HEK293 (cell line): ENCODE results near the gene SGCG.

Source experiments
- EGR2 ChIP-seq: fragments of 450-650 bp; formaldehyde crosslinking; IDR thresholded peaks from 2 replicates; pipeline ENCODE4 v1.5.1; 2016; ENCODE audit warnings: low read depth, missing biosample characterization, missing genetic modification characterization
- KLF9 ChIP-seq: fragments of 450-650 bp; formaldehyde crosslinking; IDR thresholded peaks from 2 replicates; pipeline ENCODE4 v1.5.1; 2016; ENCODE audit warnings: missing biosample characterization, missing genetic modification characterization, low read depth
- SCRT1 ChIP-seq: fragments of 450-650 bp; formaldehyde crosslinking; IDR thresholded peaks from 2 replicates; pipeline ENCODE4 v1.5.1; 2016; ENCODE audit warnings: missing biosample characterization, missing genetic modification characterization, borderline replicate concordance
- TCF7L2 ChIP-seq: IDR thresholded peaks from 2 replicates; pipeline ENCODE4 v1.6.1; 2011; ENCODE audit warnings: low read depth, mild to moderate bottlenecking, inconsistent platforms, low read length, moderate library complexity, borderline replicate concordance
- ZBTB7A ChIP-seq: fragments of 450-650 bp; formaldehyde crosslinking; IDR thresholded peaks from 2 replicates; pipeline ENCODE4 v1.5.1; 2016; ENCODE audit warnings: low read depth, missing biosample characterization, missing genetic modification characterization
- ZNF335 ChIP-seq: fragments of 450-650 bp; formaldehyde crosslinking; conservative IDR thresholded peaks from 2 replicates; pipeline ENCODE4 v1.5.1; 2016; ENCODE audit warnings: missing biosample characterization, missing genetic modification characterization
- ZNF501 ChIP-seq: fragments of 450-650 bp; formaldehyde crosslinking; IDR thresholded peaks from 2 replicates; pipeline ENCODE4 v1.5.1; 2016; ENCODE audit warnings: missing biosample characterization, missing genetic modification characterization
- ZNF510 ChIP-seq: fragments of 450-650 bp; formaldehyde crosslinking; IDR thresholded peaks from 2 replicates; pipeline ENCODE4 v1.5.1; 2018; ENCODE audit warnings: mild to moderate bottlenecking, missing genetic modification characterization, missing biosample characterization; ENCODE audit not compliant: insufficient replicate concordance
- ZNF677 ChIP-seq: fragments of 450-650 bp; IDR thresholded peaks from 2 replicates; pipeline ENCODE4 v1.5.0; 2018; ENCODE audit warnings: missing biosample characterization, mild to moderate bottlenecking, missing genetic modification characterization, moderate library complexity
- TF ChIP-seq, protein P1 (sequence below): fragments of 450-650 bp; formaldehyde crosslinking; IDR thresholded peaks from 2 replicates; pipeline ENCODE4 v1.5.1; 2016; ENCODE audit warnings: missing biosample characterization, missing genetic modification characterization
- TF ChIP-seq, protein P2 (sequence below): fragments of 450-650 bp; formaldehyde crosslinking; IDR thresholded peaks from 2 replicates; pipeline ENCODE4 v1.5.1; 2016; ENCODE audit warnings: missing biosample characterization, missing genetic modification characterization
- TF ChIP-seq, protein P3 (sequence below): fragments of 450-650 bp; formaldehyde crosslinking; IDR thresholded peaks from 2 replicates; pipeline ENCODE4 v1.5.1; 2016; ENCODE audit warnings: missing biosample characterization, missing genetic modification characterization, borderline replicate concordance

DNA sequence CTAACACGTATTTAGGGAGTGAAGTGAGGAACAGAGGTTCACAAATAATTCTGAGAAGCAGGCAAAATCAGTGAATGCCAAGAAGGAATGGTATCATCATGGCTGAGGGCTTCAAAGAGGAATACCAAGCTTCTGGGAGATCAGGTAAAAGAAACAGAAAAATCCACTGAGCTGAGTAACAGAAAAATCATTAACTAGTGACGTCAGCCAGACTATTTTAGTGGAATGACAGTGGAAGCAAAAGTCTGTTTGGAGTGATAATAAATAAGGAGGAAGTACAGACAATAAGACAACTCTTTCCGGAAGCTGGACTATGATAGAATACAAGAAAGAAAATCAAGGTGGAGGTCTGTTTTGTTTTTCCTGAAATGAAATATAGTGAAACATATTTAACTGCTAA lies 169.2 kb downstream of the SGCG start:
- TF ChIP-seq ZBTB7A (tag by site-specific recombination) (no peak), KLF9 (no peak), EGR2 (tag by site-specific recombination) (no peak), ZNF510 (tag by site-specific recombination) (no peak), TCF7L2 (no peak), ZNF501 (no peak), ZNF677 (tag by site-specific recombination) (no peak), ZNF335 (tag by site-specific recombination) (no peak), SCRT1 (tag by site-specific recombination) (no peak)
- TF ChIP-seq, protein P1, sequence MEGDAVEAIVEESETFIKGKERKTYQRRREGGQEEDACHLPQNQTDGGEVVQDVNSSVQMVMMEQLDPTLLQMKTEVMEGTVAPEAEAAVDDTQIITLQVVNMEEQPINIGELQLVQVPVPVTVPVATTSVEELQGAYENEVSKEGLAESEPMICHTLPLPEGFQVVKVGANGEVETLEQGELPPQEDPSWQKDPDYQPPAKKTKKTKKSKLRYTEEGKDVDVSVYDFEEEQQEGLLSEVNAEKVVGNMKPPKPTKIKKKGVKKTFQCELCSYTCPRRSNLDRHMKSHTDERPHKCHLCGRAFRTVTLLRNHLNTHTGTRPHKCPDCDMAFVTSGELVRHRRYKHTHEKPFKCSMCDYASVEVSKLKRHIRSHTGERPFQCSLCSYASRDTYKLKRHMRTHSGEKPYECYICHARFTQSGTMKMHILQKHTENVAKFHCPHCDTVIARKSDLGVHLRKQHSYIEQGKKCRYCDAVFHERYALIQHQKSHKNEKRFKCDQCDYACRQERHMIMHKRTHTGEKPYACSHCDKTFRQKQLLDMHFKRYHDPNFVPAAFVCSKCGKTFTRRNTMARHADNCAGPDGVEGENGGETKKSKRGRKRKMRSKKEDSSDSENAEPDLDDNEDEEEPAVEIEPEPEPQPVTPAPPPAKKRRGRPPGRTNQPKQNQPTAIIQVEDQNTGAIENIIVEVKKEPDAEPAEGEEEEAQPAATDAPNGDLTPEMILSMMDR (tag by site-specific recombination), result no peak
- TF ChIP-seq, protein P2, sequence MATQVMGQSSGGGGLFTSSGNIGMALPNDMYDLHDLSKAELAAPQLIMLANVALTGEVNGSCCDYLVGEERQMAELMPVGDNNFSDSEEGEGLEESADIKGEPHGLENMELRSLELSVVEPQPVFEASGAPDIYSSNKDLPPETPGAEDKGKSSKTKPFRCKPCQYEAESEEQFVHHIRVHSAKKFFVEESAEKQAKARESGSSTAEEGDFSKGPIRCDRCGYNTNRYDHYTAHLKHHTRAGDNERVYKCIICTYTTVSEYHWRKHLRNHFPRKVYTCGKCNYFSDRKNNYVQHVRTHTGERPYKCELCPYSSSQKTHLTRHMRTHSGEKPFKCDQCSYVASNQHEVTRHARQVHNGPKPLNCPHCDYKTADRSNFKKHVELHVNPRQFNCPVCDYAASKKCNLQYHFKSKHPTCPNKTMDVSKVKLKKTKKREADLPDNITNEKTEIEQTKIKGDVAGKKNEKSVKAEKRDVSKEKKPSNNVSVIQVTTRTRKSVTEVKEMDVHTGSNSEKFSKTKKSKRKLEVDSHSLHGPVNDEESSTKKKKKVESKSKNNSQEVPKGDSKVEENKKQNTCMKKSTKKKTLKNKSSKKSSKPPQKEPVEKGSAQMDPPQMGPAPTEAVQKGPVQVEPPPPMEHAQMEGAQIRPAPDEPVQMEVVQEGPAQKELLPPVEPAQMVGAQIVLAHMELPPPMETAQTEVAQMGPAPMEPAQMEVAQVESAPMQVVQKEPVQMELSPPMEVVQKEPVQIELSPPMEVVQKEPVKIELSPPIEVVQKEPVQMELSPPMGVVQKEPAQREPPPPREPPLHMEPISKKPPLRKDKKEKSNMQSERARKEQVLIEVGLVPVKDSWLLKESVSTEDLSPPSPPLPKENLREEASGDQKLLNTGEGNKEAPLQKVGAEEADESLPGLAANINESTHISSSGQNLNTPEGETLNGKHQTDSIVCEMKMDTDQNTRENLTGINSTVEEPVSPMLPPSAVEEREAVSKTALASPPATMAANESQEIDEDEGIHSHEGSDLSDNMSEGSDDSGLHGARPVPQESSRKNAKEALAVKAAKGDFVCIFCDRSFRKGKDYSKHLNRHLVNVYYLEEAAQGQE (tag by site-specific recombination), result no peak
- TF ChIP-seq, protein P3, sequence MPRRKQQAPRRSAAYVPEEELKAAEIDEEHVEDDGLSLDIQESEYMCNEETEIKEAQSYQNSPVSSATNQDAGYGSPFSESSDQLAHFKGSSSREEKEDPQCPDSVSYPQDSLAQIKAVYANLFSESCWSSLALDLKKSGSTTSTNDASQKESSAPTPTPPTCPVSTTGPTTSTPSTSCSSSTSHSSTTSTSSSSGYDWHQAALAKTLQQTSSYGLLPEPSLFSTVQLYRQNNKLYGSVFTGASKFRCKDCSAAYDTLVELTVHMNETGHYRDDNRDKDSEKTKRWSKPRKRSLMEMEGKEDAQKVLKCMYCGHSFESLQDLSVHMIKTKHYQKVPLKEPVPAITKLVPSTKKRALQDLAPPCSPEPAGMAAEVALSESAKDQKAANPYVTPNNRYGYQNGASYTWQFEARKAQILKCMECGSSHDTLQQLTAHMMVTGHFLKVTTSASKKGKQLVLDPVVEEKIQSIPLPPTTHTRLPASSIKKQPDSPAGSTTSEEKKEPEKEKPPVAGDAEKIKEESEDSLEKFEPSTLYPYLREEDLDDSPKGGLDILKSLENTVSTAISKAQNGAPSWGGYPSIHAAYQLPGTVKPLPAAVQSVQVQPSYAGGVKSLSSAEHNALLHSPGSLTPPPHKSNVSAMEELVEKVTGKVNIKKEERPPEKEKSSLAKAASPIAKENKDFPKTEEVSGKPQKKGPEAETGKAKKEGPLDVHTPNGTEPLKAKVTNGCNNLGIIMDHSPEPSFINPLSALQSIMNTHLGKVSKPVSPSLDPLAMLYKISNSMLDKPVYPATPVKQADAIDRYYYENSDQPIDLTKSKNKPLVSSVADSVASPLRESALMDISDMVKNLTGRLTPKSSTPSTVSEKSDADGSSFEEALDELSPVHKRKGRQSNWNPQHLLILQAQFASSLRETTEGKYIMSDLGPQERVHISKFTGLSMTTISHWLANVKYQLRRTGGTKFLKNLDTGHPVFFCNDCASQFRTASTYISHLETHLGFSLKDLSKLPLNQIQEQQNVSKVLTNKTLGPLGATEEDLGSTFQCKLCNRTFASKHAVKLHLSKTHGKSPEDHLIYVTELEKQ, result no peak
